SU-DHL-6 (cell line): ENCODE data around the gene GOLGA6L25.
"Not testable (repeated sequence)": the region's sequence is repeated elsewhere in the genome, so short reads cannot be mapped to it uniquely, and the experiment has no call there.

Experiments
- CTCF ChIP-seq: fragments of 200-600 bp; sonication (generic); IDR thresholded peaks from one replicate; pipeline ENCODE4 v1.5.1; 2017; ENCODE audit warnings: antibody characterized with exemption, mild to moderate bottlenecking, low read length, moderate library complexity; ENCODE audit not compliant: insufficient read depth, poor library complexity, severe bottlenecking
- EZH2phosphoT487 ChIP-seq: fragments of 200-600 bp; sonication (generic), shearing (Covaris generic); conservative IDR thresholded peaks from 2 replicates; pipeline ENCODE4 v1.6.1; 2018; ENCODE audit warnings: mild to moderate bottlenecking, antibody characterized with exemption, low read length, moderate library complexity, mixed read lengths

GRCh38 chr15:28589769-28590168, 36.4 kb downstream of the GOLGA6L25 start:
- not testable (repeated sequence) for TF ChIP-seq CTCF, EZH2phosphoT487
